Muscle layer of duodenum (tissue), 2 donors: ENCODE data around the gene SMURF2.

ENCODE experiments used
- H3K27ac ChIP-seq: one replicate; pipeline ENCODE4 v1.7.0; 2013; ENCODE audit warnings: mild to moderate bottlenecking, low read length
- H3K27me3 ChIP-seq: one replicate; pipeline ENCODE4 v1.7.0; 2013; ENCODE audit warnings: low read depth, mild to moderate bottlenecking, control low read depth, low read length
- H3K36me3 ChIP-seq, 2 donors: one replicate each; pipeline ENCODE4 v1.7.0; 2013; ENCODE audit warnings: low read length in 2 of 2, control low read depth in 1 of 2, mild to moderate bottlenecking in 1 of 2; ENCODE audit not compliant: insufficient read depth in 2 of 2, control insufficient read depth in 1 of 2
- H3K4me1 ChIP-seq, 2 donors: one replicate each; pipeline ENCODE4 v1.7.0; 2013; ENCODE audit warnings: low read length in 2 of 2, mild to moderate bottlenecking in 2 of 2, control low read depth in 1 of 2, moderate library complexity in 1 of 2; ENCODE audit not compliant: insufficient read depth in 2 of 2, control insufficient read depth in 1 of 2
- H3K4me3 ChIP-seq, 2 donors: one replicate each; pipeline ENCODE4 v1.7.0; 2013; ENCODE audit warnings: low read length in 2 of 2, low read depth in 1 of 2, mild to moderate bottlenecking in 1 of 2
- H3K9me3 ChIP-seq, 2 donors: one replicate each; pipeline ENCODE4 v1.7.0; 2013; ENCODE audit warnings: low read length in 2 of 2, control low read depth in 1 of 2, mild to moderate bottlenecking in 1 of 2; ENCODE audit not compliant: control insufficient read depth in 1 of 2
- donor health status: healthy.

The SMURF2 gene

GRCh38 chr17:64500487-64500859 is 161.6 kb downstream of the SMURF2 start:
- Histone ChIP-seq H3K4me3 (no peak overlapping the region), H3K9me3 (no peaks in the 10 kb centered on the region), H3K27me3 (no peaks in the 10 kb centered on the region), H3K4me1 (peaks cover 21 to 73% of the 10 kb centered on the region in 2 donors), H3K27ac (no peak overlapping the region), H3K36me3 (peaks cover 74 to 78% of the 10 kb centered on the region in 2 donors)

- peaks cover 72 to 74% of the 10 kb centered on the region in 2 donors for H3K36me3 ChIP-seq
- no peaks in the 10 kb centered on the region for H3K27me3 ChIP-seq
- H3K4me1 ChIP-seq, result peaks cover 21 to 77% of the 10 kb centered on the region in 2 donors
- H3K4me3 ChIP-seq, result no peak overlapping the region
- H3K27ac ChIP-seq, result no peak overlapping the region
- H3K9me3 ChIP-seq, result no peaks in the 10 kb centered on the region
These were observed 162.2 kb downstream of the SMURF2 start for GRCh38 chr17:64499805-64500486.

DNA sequence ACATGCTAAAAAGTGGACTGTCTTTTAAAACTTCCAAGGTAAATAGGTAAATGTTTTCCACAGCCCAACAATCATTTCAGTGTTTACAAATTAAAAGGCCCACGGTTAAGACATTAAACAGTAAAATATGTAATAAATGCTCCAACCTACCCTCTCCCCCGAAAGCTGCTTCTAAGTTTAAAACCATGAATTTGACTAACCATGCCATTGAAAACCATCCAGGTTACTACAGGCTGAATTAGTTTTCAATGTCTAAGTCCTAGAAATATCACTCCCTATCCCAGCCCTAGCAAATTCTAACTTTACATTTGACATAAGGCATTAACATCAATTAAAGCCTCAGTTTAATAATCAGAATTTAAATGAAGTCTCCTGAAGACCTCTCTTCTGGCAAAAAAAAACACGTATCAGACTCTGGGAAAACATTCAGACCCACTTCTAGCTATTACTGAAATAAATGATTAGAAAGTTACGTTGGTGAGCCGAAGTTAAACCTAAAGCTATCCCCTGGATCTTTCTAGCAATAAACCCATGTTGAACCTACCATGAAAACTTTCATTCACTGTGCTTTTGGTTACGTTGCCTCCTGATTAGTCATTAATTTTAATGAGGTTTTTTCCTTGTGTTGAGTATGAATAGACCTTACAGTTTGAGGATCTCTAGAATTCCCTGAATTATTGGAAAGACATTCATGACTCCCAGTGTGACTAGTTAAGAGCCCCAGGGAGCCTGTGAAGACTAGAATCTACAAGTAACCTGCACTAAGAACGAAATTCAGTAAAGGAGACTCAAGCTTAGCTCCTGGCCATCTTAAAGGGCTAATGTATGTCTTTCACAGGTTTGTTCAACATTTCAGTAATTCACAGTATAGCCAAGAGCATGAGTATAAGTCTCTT is 163.6 kb downstream of the SMURF2 start:
- no peaks in the 10 kb centered on the region for H3K9me3 ChIP-seq
- H3K27ac ChIP-seq, result peak overlapping the region; percentile 82
- peaks cover 14 to 80% of the 10 kb centered on the region in 2 donors for H3K4me1 ChIP-seq
- no peaks in the 10 kb centered on the region for H3K27me3 ChIP-seq
- H3K36me3 ChIP-seq, result peaks cover 59 to 60% of the 10 kb centered on the region in 2 donors
- H3K4me3 ChIP-seq, result no peak overlapping the region

DNA sequence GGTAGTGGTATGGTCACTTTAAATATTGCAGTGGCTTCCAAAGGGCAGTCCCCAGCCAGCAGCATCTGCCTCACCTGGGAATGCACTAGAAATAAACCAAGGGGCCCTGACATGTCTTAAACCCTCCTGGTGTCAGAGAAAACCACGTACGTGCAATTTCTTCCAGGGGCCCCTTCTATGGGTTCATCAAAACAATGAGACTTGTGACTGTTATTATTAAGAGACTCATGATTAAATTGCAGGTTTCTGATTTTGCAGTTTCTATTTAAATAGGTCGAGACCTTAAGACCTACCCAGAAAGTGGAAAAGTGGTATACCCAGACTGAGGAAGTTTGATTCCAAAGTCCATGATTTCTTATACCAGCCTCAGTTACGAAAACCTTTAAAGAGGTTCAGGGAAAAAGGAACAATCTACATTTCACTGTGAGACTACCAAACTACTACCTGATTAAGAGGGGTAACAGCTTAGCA is 164.5 kb downstream of the SMURF2 start:
- Histone ChIP-seq H3K27me3 (no peaks in the 10 kb centered on the region), H3K36me3 (peaks cover 49 to 55% of the 10 kb centered on the region in 2 donors), H3K9me3 (no peaks in the 10 kb centered on the region), H3K4me3 (peak overlapping the region; percentile 79 to 86), H3K4me1 (peaks cover 7 to 70% of the 10 kb centered on the region in 2 donors), H3K27ac (peak overlapping the region; percentile 82)

DNA sequence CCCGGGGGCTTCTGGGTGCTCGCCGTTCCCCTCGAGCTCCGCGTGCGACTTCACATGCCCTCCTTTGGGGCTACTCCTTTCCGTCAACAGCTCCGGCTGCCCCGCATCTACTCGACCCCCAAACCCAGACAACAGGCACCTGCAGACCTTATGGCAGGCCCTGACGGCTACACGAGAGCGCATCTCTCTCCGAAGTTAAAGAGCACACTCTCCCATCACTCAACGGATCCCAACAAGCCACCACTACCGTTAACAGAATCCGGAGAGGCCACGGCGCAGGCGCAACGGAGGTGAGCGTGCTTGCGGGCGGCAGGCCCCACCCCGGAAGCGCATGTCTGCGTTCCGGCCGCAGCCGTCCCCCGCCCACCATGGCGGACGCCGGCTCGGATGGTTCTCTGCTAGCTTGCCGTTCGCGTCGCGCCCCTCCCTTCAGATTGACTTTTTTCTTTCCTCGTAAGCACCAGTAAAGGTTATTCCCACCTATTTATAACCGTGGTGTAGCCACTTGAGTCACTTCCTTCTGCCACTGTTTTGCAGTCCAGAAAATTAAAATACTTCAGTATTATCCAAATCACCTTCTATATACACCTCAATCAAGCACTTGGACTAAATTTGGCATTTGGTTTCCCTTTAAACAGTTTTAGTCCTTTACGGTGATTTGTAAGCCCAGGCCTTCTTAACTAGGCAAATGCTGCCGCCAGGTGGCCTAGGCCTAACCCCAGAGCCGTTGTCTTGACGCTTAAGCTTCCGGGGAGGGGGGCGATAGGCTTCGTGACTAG is 165.1 kb downstream of the SMURF2 start, which contains the start of gene POLG2:
Gene POLG2, minus strand, starts transcription at position 269 of the 779 bp plus-strand sequence. Its CDS starts 86 bp downstream, at position 183.
- no peaks in the 10 kb centered on the region for H3K9me3 ChIP-seq
- H3K4me1 ChIP-seq, result peaks cover under 1 to 64% of the 10 kb centered on the region in 2 donors
- H3K27me3 ChIP-seq, result no peaks in the 10 kb centered on the region
- H3K4me3 ChIP-seq, result peak within 1 kb of the TSS; percentile 79 to 86
- peak within 1 kb of the TSS; percentile 82 for H3K27ac ChIP-seq
- peaks cover 43 to 51% of the 10 kb centered on the region in 2 donors for H3K36me3 ChIP-seq

GRCh38 chr17:64496348-64496785 is 165.7 kb downstream of the SMURF2 start:
- H3K4me1 ChIP-seq, result peaks cover 0 to 58% of the 10 kb centered on the region in 2 donors
- no peaks in the 10 kb centered on the region for H3K9me3 ChIP-seq
- no peaks in the 10 kb centered on the region for H3K27me3 ChIP-seq
- peak overlapping the region; percentile 82 for H3K27ac ChIP-seq
- H3K4me3 ChIP-seq, result peak overlapping the region; percentile 79 to 86
- H3K36me3 ChIP-seq, result peaks cover 37 to 47% of the 10 kb centered on the region in 2 donors
